ENCODE measurements around the gene OVOL2.

DNA sequence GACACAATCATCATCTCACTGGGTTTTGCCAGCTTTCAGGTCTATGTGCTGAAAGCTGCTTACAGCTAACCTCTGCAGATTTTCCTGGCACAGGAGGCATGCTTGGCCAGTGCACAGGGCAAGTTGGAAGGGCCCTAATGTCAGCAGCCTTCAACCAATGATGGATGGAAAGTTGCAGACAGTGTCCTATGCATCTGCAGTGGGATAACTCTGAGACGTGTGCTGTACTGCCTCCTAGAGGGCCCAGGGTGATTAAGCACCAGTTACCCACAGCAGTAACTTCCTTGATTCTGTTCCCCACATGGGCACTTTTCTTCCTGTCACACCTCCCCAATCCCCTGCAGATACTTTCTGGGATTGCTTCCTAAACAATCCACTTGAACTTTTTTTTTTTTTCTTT, 38.6 kb downstream of the OVOL2 start:
- peak; percentile 45; the same call in 1 of the 2 replicates for TF ChIP-seq CTCF (conservative IDR thresholded peaks at IDR 0.05)
- TF ChIP-seq EZH2 (IDR thresholded peaks at IDR 0.05; ENCODE audit: low read depth): no peak
